GM21786 (cell line): ENCODE measurements around the gene DDI1.

Experiments used
- ATAC-seq: cut with Tn5 transposase; IDR thresholded peaks from one replicate; pipeline ENCODE4 v1.9.1; 2021; ENCODE audit not compliant: unreplicated experiment

Gene DDI1

GRCh38 chr11:104075706-104076105 is 39.3 kb downstream of the DDI1 start:
- no peak for ATAC-seq

- ATAC-seq, result no peak
These were observed 40.0 kb downstream of the DDI1 start for GRCh38 chr11:104076455-104076854.

GRCh38 chr11:104078245-104078644 is 41.8 kb downstream of the DDI1 start:
- ATAC-seq, result no peak

- ATAC-seq, result no peak
These were observed 42.6 kb downstream of the DDI1 start for GRCh38 chr11:104078995-104079394.

GRCh38 chr11:104086621-104087020 is 50.2 kb downstream of the DDI1 start:
- no peak for ATAC-seq
